ENCODE data around the gene ZSCAN31.

ZSCAN31 gene

DNA sequence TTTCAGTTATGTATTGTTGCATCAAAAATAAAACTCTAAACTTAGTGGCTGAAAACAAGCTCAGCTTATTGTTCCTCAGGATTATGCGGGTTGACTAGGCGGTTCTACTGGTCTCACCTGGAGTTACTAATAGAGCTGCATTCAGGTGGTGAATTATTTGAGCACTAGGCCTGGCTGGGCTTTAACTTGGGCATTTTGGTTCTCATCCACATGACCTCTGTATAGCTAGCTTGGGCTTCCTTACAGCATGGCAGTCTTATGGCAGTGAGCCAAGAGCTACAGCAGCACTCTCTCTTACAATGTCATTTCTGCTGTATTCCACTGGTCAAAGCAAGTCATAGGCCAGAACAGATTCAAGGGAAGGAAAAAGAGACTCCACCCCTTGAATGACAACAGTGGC lies 53.0 kb downstream of the ZSCAN31 start:
- no peak for TF ChIP-seq JUND (IDR thresholded peaks at IDR 0.05; ENCODE audit: low read depth)
- peak in 1 of 2 experiments; percentile 8 for DNase-seq (ENCODE audit: low read depth in 1 of 2, low spot score in 1 of 2)
- in situ Hi-C loops (cut with HindIII; ENCODE audit: low pct_unique_long_range_greater_than_20kb, low sequenced_read_pairs), result no loop called here

DNA sequence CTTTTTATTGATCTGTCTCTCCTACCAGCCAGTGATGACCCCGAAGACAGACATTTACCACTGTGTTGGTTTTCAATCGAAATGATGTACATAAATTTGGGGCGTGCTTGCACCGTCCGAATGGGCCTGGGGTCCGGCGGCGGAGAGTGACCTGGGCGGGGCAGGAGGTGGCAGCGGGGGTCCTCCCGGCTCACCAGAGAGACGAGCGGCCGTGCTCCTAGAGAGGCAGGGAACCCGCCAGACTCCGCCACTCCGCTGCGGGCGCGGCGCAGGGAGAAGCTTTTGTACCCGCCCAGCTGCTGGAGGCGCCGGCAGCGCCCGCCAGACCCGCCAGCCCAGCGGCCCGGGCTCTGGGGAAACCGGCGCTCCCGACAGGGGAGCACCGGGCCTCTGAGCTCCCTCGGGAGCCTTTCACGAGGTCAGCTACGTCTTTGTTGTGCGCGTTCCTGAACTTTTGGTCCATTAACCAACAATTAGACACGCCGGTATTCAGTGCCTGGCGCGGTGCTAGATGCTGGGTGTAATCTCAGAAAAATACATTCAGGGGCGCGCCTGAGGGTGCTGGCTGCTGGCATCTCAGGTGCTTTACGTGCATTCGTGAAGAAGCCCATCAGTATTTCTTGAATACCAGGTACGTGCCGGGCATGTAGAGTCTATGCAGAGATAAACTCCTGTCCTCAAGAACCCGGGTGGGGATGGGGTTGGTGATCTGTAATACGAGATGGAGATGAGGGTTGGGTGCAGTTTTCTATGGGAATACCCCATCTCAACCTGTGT lies 54.5 kb downstream of the ZSCAN31 start, which contains the start of gene PGBD1:
TSS of gene PGBD1 (plus strand) at position 285 of the 777 bp plus-strand sequence. CDS start 2,242 bp downstream, outside the sequence.
- no peak for TF ChIP-seq JUND (IDR thresholded peaks at IDR 0.05; ENCODE audit: low read depth)
- in situ Hi-C loops (cut with HindIII; ENCODE audit: low pct_unique_long_range_greater_than_20kb, low sequenced_read_pairs), result no loop called here
- DNase-seq (ENCODE audit: low read depth in 1 of 2, low spot score in 1 of 2), result peak in 1 of 2 experiments; percentile 78

GRCh38 chr6:28280595-28281287 lies 55.2 kb downstream of the ZSCAN31 start:
- no peak for DNase-seq (ENCODE audit: low read depth in 1 of 2, low spot score in 1 of 2)
- in situ Hi-C loops (cut with HindIII; ENCODE audit: low pct_unique_long_range_greater_than_20kb, low sequenced_read_pairs), result no loop called here
- TF ChIP-seq JUND (IDR thresholded peaks at IDR 0.05; ENCODE audit: low read depth), result no peak

DNA sequence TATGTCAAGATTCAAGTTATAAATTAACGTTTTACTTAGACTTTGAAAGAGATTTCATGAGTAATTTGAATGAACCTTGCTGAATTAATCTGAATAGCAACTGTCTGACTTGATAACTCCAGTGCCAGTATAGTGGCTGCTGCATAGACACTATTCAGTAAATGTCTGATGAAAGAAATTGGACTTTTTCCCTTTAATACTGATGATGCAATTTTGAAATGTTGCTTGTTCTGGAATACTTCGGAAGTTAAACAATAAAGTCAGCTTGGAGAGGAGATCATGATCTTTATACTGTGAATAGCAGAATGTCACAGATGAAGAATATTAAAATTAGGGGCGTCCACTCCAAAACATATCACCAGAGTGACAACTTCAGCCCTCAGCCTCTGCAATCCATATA lies 58.2 kb downstream of the ZSCAN31 start:
- no peak for DNase-seq (ENCODE audit: low read depth in 1 of 2, low spot score in 1 of 2)
- in situ Hi-C loops (cut with HindIII; ENCODE audit: low pct_unique_long_range_greater_than_20kb, low sequenced_read_pairs), result no loop called here
- no peak for TF ChIP-seq JUND (IDR thresholded peaks at IDR 0.05; ENCODE audit: low read depth)

DNA sequence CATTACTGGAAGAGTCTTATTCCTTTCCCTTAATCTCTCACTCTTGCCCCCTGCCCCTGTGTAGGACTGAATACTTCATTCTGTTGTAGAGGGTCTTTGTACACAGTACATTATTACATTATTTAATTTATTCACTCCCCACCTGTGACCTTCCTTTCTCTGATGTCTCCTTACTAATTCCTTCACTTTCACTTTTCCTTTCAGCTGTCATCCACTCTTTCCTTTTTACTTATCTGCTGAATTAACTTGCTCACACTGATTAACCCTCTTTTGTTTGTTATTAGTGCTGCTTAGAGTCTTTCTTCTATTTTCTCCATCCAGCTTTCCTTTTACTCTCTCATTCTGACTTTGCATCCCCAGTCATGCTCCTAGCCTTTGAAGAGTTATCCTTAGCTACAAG lies 61.1 kb downstream of the ZSCAN31 start:
- no peak for TF ChIP-seq JUND (IDR thresholded peaks at IDR 0.05; ENCODE audit: low read depth)
- in situ Hi-C loops (cut with HindIII; ENCODE audit: low pct_unique_long_range_greater_than_20kb, low sequenced_read_pairs), result no loop called here
- DNase-seq (ENCODE audit: low read depth in 1 of 2, low spot score in 1 of 2), result no peak

Data from T47D (cell line).